GM18867 (cell line): ENCODE measurements around the gene VCPKMT.
"Not testable (repeated sequence)": the region's sequence is repeated elsewhere in the genome, so short reads cannot be mapped to it uniquely, and the experiment has no call there.

Source experiments
- ATAC-seq: cut with Tn5 transposase; IDR thresholded peaks from one replicate; pipeline ENCODE4 v1.9.1; 2021; ENCODE audit warnings: mild to moderate bottlenecking, moderate library complexity; ENCODE audit not compliant: unreplicated experiment

Gene VCPKMT

DNA sequence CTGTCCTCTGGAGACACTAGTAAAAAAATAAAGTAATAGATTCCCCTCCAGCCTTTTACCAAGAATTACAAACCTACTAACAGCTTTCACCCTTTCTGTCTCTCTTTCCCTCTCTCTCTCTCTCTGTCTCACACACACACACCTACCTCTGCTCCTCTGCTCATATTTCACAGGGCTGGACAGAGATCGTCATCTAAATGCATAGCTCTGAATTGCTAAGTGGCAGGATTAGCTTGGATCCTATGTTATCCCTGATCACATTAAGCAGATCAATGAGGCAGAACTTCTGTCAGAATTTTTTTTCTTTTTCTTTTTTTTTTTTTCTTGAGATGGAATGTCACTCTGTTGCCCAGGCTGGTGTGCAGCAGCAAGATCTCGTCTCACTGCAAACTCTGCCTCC is 22.9 kb downstream of the VCPKMT start:
- no peak for ATAC-seq

DNA sequence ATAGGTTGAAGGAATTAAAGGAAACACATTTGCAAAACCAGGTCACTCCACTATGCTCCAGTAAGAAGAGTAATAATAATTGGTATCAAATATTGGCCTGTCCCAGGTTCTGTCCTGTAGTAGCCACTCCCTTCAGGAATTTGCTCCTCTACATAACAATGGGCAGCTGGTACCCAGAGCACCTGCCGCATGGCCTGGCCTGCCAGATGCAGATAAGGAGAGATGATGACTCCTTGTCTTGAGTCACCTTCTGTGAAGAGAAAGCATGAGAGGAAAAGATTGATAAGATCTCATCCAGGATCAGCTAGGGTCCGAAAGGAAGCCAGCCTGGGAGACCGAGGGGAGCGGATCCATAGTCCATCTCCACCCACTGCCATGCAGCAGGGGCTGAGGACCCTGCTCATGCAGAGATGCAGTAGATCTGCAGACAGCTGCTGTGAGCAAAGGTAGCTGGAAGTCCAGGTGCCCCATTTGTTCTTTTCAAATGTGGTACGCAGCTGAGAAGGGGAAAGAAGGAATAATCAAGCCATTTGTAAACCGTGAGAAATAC is 24.3 kb downstream of the VCPKMT start:
- no peak for ATAC-seq

DNA sequence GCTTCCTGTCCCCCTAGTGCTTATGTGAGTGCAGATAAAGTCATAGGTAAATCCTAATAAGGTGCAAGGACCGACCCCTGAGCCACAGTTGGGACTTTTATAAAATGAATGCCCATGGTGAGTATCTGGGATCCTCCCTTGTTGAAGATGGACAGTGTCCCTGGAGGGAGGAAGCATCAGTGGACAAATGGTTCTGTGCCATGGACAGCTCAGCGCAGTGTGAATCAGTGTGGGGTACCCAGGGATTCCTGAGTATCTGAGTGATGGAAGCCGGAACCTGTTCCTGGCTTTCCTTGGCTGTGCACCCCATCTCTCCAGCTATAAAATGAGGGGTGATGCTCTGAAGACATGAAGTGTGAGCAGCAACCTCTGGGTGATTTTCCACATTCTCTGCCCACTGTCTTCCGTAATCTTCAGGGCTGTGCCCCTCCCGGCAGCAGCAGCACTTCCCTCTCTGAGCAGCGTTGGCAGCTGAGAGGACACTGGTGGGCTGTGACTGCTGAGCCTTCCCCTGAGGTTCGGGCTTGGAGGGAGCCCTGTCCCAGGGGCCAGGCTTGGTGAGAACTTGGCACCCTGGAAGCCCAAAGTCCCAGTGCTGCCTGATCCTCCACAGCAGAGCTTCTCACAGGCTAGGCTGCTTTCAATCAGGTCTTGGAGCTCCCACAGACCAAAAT is 25.0 kb downstream of the VCPKMT start:
- no peak for ATAC-seq

DNA sequence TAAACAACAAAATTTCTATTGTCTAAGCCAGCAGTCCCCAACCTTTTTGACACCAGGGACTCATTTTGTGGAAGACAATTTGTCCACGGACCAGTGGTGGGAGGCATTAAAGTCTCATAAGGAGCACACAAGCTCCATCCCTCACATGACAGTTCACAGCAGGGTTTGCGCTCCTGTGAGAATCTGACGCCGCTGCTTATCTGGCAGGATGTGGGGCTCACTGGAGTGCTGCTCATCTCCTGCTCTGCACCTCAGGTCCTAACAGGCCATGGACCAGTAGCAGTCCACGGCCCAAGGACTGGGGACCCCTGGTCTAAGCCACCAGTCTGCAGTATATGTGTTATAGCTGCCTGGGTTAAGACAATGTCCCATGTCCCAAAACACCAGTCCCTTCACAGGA is 27.2 kb downstream of the VCPKMT start:
- no peak for ATAC-seq

DNA sequence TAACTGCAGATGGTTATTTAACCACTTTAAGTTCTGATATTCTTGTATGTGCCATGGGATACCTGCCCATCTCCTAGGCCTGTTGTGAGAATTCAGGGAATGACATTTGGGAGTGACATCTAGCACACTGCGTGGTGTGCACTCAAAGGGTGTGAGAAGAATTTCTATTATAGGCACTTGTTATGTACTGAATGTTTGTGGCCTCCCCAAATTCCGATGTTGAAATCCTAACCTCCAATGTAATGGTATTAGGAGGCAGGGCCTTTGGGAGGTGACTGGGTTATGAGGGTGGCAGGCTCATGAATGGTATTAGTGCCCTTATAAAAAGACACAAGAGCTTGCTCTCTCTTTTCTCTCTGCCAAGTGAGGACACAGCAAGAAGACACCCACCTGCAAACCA is 27.6 kb downstream of the VCPKMT start:
- ATAC-seq: no peak

DNA sequence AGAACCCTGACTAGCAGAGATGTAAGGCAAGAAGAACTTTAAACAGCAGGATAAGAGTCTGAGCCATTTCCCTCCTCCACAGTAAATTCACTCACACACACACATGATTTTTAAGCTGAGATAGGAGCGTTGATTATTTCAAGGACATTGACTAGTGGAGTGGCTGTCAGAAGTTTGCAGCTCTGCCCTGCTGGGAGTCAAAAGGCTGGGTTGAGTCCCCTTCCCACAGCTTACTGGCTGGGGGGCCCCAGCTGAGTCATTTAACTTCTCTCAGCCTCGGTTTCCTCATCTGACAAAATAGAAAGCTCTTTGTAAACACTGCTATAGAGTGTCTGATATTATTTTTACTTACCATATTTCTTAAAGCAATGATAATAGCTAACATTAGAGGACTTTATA is 28.3 kb downstream of the VCPKMT start:
- no peak for ATAC-seq

DNA sequence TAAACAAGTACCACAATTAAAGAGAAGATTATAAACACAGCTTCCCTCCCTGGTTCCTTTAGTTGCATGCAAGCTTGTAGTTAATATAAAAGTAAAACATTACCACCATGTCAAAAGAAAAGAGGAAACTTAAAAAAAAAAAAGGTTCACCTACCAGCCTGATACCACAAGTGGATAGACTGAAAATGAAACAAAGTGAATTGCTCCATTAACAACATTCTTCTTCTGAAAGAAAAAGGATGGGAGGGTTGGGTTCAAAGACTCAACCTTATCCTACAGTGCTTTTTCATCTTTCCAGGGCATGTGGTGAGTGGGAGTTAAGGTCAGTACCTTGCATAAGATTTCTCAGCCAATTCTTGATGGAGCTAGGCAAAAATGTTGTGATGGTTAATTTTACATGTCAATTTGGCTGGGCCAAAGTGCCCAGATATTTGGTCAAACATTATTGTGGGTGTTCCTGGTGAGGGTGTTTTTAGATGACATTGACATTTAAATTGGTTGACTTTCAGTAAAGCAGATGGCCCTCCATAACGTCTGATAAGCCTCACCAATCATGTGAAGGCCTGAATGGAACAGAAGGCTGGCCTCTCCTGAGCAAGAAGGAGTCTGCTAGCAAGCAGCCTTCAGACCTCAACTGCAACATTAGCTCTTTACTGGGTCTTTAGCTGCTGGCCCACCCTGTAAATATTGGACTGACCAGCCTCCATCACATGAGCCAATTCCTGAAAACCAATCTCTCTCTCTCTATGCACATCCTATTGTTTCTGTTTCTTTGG is 28.8 kb downstream of the VCPKMT start:
- no peak for ATAC-seq

DNA sequence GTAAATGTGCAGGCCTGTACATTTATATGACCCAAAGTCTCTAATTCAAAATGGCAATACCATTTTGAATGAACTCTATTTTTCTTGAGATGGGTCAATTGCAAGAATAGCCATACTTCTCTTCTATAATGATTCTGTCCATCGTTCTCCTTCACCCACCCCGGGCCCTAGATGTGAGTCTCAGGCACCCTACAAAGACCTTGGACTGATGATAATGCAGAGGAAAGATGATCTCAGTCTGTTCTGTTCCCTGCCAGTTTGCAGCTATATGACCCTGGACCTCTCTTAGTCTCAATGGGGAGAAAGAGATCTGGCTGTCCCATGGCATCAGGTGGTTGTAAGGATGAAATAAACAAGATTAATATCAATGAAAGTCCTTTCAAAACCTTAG is 30.1 kb downstream of the VCPKMT start:
- ATAC-seq: no peak

DNA sequence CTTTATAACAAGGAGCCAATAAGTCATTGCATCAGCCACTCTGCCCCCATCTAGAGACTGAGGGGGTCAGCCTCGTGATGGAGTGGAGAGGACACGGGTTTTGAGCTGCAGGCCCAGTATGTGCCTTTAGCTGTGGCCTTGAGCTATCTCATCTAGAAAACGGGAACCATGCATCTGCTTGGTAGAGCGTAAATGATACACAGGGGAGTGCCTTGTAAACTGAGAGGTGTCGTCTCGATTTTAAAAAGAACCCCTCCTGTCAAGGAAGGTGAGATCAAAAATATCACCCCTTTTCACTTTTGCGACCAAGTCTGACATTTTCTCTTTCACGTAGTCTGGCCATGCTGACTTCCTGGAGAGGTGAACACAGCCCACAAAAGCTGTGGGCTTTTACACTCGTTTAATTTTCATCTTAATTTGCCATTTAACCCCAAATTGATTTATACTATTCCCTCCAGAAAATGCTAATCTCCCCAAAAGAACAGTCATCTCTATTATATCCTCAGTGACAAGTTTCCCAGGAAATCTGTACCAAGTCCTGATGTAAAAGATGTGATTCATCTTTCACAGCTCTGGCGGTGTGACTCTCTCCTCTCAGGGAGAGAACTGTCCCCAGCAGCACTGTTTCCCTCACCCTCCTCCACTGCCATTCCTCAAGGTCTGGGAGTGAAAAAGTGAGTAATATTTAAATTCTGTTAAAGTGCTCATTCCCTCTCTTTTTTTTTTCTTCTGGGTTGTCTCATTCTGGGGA is 30.6 kb downstream of the VCPKMT start:
- peak; percentile 68 for ATAC-seq

DNA sequence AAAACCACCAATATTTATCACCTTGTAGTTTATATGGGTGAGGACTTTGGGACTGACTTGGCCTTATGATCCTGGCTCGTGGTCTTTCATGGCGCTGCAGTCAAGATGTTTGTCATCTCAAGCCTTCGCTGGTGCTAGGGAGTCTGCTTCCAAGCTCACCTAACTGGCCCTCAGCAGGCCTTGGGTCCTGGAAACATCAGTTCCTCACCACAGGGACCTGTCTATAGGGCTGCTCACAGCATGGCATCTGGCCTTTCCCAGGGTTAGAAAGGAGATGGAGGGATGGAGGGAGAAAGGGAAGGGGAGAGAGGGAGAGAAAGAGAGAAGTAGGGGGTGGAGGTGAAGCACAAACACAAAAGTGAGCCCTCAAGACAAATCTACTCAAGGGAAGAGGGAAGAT is 31.7 kb downstream of the VCPKMT start:
- ATAC-seq: no peak

DNA sequence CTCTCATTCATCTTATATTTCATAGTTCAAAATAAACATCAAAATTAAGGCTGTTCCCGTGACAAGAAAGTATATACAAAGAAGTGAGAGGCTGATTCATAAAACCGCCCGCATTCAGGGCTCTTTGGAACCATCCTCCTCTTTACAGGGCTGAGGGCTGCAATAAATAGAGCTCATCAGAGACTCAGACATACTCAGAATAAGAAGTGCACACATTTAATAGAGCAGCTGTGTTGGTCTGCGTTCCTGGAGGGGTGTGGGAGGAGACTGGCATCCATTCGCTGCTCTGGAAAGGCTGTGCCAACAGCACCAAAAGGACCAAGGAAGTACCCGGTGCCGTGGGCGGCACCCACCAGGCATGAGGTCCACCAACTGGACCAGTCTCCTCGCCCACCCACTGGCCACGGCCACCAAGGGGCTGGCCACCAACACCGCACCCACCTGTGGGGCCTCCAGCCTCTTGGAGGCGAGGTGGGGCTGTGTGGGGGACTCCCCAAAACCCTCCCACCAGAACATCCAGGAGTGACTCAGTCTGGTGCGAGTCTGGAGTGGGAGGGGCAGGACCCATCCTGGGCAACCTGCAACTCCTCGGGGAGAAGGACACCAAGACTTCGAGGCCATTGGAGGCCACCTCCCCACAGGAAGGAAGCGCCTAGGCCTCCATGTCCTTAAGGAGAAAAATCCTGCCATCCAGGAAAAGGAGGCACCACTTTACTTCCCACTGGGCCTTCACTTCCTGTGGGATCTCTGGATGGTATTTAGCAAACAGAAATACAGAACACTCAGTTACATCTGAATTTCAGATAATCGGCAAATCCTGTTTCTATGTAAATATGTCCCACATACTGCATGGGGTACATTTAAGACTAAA is 32.7 kb downstream of the VCPKMT start:
- ATAC-seq: peak; percentile 22

DNA sequence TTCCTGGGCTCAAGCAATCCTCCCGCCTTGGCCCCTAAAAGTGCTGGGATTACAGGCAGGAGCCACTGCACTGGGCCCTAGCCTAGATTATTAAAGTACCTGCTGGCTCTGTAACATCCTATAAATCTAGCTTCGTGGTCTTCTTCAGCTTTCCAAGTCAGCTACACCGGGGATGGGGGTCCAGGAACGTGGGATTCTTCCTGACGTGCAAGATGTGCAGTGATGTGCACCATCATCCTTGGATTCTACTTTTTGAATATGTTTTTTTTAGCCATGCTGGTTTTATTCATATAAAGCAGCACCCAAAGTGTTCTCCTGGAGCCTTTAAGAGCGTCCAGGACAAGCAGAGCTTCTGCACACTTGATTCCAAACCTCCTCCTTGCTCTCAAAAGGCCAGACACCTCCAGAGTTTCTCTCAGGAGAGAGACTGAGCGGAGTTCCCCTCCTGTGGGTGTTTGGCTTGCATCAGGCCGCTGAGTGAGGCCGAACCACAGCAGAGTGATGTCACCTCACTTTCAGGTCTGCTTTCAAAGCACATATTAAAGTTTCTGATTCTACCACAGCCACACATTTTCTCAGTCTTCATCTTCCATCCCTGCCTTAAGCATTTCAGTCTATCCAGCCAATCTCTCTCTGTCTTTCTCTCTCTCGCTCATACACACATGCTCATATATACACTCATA is 33.4 kb downstream of the VCPKMT start:
- peak; percentile 71 for ATAC-seq

DNA sequence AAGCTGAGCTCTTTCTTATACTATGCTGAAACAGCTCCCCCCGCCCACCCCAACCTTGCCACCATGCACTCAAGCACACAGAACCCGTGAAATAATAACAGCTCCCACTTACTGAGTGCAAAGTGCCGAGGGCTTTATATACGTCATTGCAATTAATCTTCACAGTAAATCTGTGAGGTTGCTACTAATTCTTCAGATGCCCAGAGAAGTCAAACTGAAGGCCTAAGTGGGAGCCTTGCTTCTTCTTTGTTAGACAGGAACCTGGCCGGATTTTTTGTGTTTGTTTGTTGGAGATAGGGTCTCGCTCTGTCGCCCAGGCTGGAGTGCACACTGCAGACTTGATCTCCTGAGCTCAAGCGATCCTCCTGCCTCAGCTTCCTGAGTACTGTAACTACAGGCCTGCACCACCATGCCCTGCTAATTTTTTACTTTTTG is 34.0 kb downstream of the VCPKMT start:
- no peak for ATAC-seq

DNA sequence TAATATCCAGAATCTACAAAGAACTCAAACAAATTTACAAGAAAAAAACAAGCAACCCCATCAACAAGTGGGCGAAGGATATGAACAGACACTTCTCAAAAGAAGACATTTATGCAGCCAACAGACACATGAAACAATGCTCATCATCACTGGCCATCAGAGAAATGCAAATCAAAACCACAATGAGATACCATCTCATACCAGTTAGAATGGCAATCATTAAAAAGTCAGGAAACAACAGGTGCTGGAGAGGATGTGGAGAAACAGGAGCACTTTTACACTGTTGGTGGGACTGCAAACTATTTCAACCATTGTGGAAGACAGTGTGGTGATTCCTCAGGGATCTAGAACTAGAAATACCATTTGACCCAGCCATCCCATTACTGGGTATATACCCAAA is 37.3 kb downstream of the VCPKMT start:
- ATAC-seq: not testable (repeated sequence)

DNA sequence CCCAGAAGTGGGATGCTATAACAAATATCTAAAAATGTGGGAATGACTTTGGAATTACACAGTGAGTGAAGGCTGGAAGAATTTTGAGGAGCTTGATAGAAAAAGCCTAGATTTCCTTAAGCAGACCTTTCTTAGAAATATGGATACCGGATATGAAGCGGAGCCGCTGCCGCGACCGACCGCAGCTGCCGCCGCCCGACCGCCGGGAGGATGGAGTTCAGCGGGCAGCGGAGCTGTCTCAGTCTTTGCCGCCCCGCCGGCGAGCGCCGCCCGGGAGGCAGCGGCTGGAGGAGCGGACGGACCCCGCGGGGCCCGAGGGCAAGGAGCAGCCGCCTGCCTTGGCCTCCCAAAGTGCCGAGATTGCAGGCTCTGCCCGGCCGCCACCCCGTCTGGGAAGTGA is 42.7 kb downstream of the VCPKMT start:
- not testable (repeated sequence) for ATAC-seq

DNA sequence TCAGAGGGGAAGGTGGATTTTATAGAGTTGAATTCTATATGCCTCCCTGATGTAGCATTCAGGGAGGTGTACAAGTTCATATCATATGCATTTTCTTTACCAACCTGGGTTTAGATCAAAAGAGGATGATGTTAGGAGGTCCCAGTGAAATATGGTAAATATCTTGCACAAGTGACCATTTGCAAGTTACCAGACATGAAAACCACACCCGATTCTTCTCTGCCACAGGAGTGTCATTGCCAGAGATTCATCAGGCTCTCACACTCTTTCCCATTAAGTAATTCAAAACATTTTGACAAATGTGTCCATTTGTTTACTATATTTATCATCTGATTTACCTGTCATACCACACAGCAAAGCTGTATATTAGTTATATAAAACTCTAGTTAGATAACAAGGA is 44.0 kb downstream of the VCPKMT start:
- ATAC-seq: no peak

DNA sequence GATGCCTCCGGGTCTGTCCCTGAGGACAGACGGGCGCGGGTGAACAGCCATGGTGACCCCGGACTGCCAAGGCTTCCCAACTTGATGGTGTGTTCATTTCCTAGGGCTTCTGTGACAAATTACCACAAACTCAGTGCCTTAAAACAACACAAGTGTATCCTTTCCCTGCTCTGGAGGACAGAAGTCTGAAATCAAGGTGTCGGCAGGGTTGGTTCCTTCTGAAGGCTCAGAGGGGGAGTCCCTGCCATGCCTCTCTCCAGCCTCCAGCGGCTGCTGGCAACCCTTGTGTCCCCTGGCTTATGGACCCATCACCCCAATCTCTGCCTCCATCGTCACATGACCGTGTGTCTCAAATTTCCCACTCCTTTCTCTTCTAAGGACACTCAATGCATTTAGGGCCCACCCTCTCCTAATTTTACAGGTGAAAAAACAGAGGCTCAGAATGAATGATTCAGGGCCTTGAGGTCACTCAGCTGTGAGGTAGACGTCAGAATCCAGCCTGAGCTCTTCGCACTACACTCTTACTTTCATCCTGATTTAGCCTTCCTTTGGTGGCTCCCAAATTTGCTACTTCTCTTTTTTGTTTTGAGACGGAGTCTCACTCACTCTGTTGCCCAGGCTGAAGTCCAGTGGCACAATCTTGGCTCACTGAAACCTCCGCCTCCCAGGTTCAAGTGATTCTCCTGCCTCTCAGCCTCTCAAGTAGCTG is 45.4 kb downstream of the VCPKMT start:
- ATAC-seq: no peak

DNA sequence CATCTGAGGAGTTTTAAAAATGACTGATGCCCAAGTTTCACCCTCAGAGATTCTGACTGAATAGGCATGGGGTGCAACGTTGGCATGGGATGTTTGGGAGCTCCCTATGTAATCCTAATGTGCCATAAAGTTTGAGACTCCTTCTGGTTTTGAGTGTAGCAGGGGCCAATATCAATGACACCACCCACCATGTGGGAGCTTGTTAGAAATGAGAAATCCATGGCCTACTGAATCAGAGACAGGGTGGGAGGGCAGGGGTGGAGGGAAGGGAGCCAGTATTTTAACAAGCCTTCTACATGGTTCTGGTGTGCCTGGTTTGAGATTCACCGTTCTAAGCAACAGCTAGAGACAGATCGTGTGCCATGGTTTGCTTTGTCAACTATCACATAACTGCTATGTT is 46.1 kb downstream of the VCPKMT start:
- ATAC-seq: no peak

DNA sequence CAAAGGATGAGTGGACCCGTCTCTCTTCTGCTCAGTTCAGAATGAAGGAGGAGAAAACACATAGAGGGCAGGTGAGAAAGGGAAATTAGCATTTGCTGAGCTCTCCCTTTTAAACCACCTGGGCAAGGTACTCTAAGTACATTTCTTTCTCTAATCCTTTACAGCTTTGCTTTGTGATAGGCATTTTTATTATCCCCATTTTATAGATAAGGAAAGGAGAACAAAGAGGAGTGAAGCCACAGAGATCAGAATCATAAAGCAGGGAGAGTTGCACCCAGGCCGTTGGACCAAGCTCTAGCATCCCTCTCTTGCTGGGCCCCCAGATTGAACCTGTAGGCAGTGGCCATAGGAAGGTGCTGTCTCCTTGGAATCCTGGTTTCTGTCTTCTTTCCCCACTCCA is 47.0 kb downstream of the VCPKMT start:
- no peak for ATAC-seq
